Breast epithelium (tissue), 4 donors: ENCODE measurements around the gene ADH1C. TPM values are rescaled to one million over a fixed set of nuclear protein-coding genes. Genes with fewer than 3 reads are reported as not detected.
"Not testable (repeated sequence)": the region's sequence is repeated elsewhere in the genome, so short reads cannot be mapped to it uniquely, and the experiment has no call there.

Source experiments
- DNase-seq, 2 donors: peaks; one replicate each; pipeline ENCODE4 v3.0.0-alpha.2; 2019; ENCODE audit warnings: low spot score in 2 of 2
- H3K27ac ChIP-seq, 2 donors: fragments of 200-600 bp; sonication (generic) in 1 of 2; one replicate each; pipeline ENCODE4 v1.5.1; 2016 to 2019; ENCODE audit warnings: mild to moderate bottlenecking in 1 of 2
- H3K27me3 ChIP-seq, 2 donors: fragments of 200-600 bp; sonication (generic) in 1 of 2; one replicate each; pipeline versions ENCODE4 v1.5.1 to v1.6.0; 2017 to 2019; ENCODE audit warnings: control low read depth in 1 of 2, mild to moderate bottlenecking in 1 of 2
- H3K36me3 ChIP-seq: fragments of 200-600 bp; one replicate; pipeline ENCODE4 v1.5.1; 2019
- H3K4me1 ChIP-seq, 2 donors: fragments of 200-600 bp; sonication (generic); one replicate each; pipeline ENCODE4 v1.5.1; 2016 to 2019; ENCODE audit warnings: control low read depth in 1 of 2
- H3K4me3 ChIP-seq, 3 donors: fragments of 200-600 bp; sonication (generic); 1 replicate in 2 of 3; 2 replicates in 1 of 3; pipeline ENCODE4 v1.5.1; 2016 to 2019; ENCODE audit warnings: mild to moderate bottlenecking in 3 of 3, moderate library complexity in 2 of 3
- H3K9me3 ChIP-seq, 2 donors: fragments of 200-600 bp; sonication (generic) in 1 of 2; one replicate each; pipeline ENCODE4 v1.5.1; 2016 to 2019; ENCODE audit warnings: control low read depth in 1 of 2
- POLR2A ChIP-seq: fragments of 450-650 bp; IDR thresholded peaks from one replicate; pipeline ENCODE4 v1.6.1; 2016; ENCODE audit warnings: antibody characterized with exemption, mild to moderate bottlenecking, moderate library complexity
- POLR2AphosphoS5 ChIP-seq, 3 donors: sonication (generic); formaldehyde crosslinking; IDR thresholded peaks; one replicate each; pipeline ENCODE4 v1.6.1; 2017; ENCODE audit warnings: antibody characterized with exemption in 3 of 3
- intact Hi-C: fragments of 100-400 bp; cut with DNase I; formaldehyde crosslinking; loops from one replicate; pipeline ENCODE4 v1.15.1; 2023; ENCODE audit warnings: low total_unique reads
- total RNA-seq, 3 donors: library from RNA; depleted of rRNA; stranded (reverse); fragments of >200 nt; gene quantifications; one replicate each; pipeline ENCODE4 v1.1.0, GENCODE V29; 2016
- TF ChIP-seq, protein P1 (sequence below), 3 donors: fragments of 450-650 bp; IDR thresholded peaks; one replicate each; pipeline ENCODE4 v1.5.1; 2016 to 2017; ENCODE audit warnings: antibody characterized with exemption in 3 of 3, mild to moderate bottlenecking in 3 of 3, moderate library complexity in 3 of 3

Gene ADH1C
- total RNA-seq, 3 donors from 2014 or later, result 8.8 to 50.1 (median 31.8) TPM

DNA sequence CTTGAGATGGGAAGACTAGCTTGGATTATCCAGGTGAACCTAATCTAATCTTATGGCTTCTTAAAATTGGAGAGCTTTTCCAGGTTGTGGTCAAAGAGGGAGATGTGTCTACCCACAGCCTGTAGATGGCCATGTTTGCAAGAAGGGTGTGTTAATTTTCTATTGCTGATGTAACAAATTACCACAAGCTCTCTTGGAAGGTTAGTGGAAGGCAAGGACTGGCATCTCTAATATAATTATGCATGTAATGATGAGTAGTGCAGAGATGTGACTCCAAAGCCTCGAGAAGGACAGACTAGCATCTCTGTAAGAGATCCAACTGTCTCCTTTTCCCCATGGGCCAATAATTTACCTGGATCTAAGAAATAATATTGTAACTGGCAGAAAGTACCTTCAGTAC lies 28.2 kb downstream of the ADH1C start:
- TF ChIP-seq POLR2AphosphoS5 (IDR thresholded peaks at IDR 0.05) (no peak), POLR2A (no peak)
- TF ChIP-seq, protein P1, sequence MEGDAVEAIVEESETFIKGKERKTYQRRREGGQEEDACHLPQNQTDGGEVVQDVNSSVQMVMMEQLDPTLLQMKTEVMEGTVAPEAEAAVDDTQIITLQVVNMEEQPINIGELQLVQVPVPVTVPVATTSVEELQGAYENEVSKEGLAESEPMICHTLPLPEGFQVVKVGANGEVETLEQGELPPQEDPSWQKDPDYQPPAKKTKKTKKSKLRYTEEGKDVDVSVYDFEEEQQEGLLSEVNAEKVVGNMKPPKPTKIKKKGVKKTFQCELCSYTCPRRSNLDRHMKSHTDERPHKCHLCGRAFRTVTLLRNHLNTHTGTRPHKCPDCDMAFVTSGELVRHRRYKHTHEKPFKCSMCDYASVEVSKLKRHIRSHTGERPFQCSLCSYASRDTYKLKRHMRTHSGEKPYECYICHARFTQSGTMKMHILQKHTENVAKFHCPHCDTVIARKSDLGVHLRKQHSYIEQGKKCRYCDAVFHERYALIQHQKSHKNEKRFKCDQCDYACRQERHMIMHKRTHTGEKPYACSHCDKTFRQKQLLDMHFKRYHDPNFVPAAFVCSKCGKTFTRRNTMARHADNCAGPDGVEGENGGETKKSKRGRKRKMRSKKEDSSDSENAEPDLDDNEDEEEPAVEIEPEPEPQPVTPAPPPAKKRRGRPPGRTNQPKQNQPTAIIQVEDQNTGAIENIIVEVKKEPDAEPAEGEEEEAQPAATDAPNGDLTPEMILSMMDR (IDR thresholded peaks at IDR 0.05), result no peak
- H3K9me3 ChIP-seq, result no peaks in the 10 kb centered on the region
- no peaks in the 10 kb centered on the region for H3K36me3 ChIP-seq
- no peaks in the 10 kb centered on the region for H3K4me1 ChIP-seq
- no peak for DNase-seq
- no peak overlapping the region for H3K4me3 ChIP-seq
- intact Hi-C loops, result loop anchor here (5.0 kb wide), 1 partner anchor 483 kb away; no protein-coding TSS in a partner anchor
- H3K27ac ChIP-seq, result peak overlapping the region; percentile 63 to 84
- H3K27me3 ChIP-seq, result no peaks in the 10 kb centered on the region

DNA sequence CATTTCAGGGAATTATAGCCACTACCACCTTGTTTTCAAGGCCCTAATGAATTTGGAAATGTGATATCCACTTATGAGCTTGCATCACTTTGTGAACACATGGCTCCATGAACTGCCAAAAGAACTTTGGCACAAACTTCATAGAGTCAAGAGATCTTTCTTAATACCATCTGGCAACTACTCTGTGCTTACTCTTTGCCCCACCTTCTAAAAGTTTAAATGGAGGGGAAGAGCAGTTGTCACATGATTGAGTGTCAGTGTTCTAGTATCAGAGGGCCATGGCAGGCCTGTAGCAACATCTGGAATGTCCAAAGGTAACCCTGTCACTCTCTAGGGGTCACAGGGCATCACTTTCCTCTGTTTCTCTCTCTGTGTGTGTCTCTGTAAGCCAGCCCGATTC lies 28.8 kb downstream of the ADH1C start:
- Histone ChIP-seq H3K27me3 (no peaks in the 10 kb centered on the region), H3K36me3 (no peaks in the 10 kb centered on the region), H3K27ac (peak overlapping the region; percentile 63 to 84), H3K4me1 (no peaks in the 10 kb centered on the region), H3K4me3 (no peak overlapping the region), H3K9me3 (no peaks in the 10 kb centered on the region)
- intact Hi-C loops, result loop anchor here (5.0 kb wide), 1 partner anchor 484 kb away; no protein-coding TSS in a partner anchor
- DNase-seq, result no peak
- TF ChIP-seq POLR2AphosphoS5 (IDR thresholded peaks at IDR 0.05), result peak in 2 of 3 donors; percentile 72 to 90
- TF ChIP-seq, protein P1 (IDR thresholded peaks at IDR 0.05), result no peak

DNA sequence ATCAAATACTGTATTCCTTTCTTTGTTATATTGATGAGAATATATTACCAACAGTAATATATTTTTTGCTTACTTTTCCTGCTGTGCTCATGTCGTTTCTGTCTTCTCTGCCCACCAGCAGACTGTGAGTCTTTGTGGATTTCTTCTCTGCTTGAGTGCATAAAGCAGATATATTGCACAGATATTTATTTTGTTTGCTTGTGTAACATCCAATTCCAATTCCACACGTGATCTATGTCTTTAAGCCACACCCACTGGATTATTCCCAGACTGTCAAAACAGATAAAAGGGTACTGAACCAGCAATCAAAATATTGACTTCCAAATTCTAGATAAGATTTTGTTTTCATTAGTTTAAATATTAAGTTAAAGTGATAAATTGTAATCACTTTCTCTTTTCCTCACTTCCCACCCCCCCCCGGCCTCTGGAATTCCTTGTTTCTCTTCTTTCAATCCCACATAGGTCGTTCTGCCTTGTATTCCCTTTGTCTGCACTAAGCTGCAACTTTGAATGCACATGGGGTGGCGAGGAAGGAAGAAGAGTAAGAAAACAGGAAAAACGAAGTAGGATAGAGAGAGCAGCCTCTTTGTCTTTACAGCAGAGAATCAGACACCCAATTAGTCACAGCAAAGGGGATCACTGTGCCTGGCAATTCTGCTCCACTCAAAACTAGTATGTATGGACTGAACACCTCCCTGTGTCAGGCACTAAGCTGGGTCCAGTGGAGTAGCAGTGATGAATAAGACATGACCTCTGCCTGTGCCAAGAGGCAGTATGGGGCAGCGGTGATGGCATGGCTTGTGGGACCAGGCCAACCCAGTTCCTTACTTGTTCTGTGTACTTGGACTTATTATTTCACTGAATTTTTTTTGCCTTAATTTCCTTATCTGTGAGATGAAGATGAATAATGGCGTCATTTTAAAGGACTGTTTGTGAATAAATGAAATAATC lies 31.0 kb downstream of the ADH1C start, which contains the start of gene ADH1B:
Gene ADH1B (minus strand): TSS at position 161 of the 951 bp plus-strand sequence. CDS start 70 bp downstream, at position 91.
- H3K9me3 ChIP-seq, result no peaks in the 10 kb centered on the region
- peak within 1 kb of the TSS; percentile 23 to 52 (median 45) for H3K4me3 ChIP-seq
- intact Hi-C loops, result loop anchor here (5.0 kb wide), 1 partner anchor 486 kb away; no protein-coding TSS in a partner anchor
- H3K4me1 ChIP-seq, result no peaks in the 10 kb centered on the region
- no peaks in the 10 kb centered on the region for H3K27me3 ChIP-seq
- no peaks in the 10 kb centered on the region for H3K36me3 ChIP-seq
- TF ChIP-seq, protein P1 (IDR thresholded peaks at IDR 0.05), result no peak
- TF ChIP-seq POLR2A (peak; percentile 6), POLR2AphosphoS5 (IDR thresholded peaks at IDR 0.05) (peak in 1 of 3 donors; percentile 35)
- no peak for DNase-seq
- peak within 1 kb of the TSS; percentile 63 to 84 for H3K27ac ChIP-seq

DNA sequence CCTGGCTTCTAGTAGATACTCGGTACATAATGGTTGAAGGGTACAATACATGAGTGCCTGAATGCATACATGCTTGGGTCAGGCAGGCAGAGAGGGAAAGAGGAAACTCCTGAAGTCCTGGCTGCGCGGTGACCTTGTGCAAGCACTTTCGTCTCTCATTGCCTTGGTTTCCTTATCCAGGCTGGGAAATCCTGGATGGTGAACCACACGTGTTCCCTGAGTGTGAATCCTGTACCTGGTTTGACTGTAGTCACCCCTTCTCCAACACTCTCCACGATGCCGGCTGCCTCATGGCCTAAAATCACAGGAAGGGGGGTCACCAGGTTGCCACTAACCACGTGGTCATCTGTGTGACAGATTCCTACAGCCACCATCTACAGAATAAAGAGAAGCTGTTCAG lies 34.7 kb downstream of the ADH1C start:
- H3K27ac ChIP-seq, result peak overlapping the region in 1 of 2 donors; percentile 78
- H3K27me3 ChIP-seq, intact Hi-C loops, H3K36me3 ChIP-seq, H3K4me1 ChIP-seq, DNase-seq, H3K9me3 ChIP-seq: not testable (repeated sequence)
- H3K4me3 ChIP-seq, result peak overlapping the region in 2 of 3 donors; percentile 40 to 45

DNA sequence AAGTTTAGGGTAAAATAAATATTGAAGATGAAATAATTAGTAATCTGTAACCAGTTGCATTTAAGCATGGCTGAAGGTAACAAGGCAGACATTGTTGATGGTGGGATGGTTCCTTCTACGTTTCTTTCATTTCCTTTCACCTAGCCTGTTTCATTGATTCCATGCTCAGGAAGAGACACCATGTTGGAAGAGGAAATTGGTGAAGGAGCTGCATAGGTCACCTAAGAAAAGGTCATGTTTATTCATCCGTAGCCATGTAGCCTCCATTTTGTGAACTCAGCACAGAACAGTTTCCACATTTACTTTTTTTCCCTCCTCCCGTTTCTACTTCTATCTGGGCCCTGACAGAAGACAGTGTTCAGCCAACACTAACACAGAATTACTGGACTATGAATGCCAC lies 35.2 kb downstream of the ADH1C start:
- Histone ChIP-seq H3K4me3 (peak overlapping the region in 2 of 3 donors; percentile 40 to 45), H3K9me3 (no peaks in the 10 kb centered on the region), H3K36me3 (no peaks in the 10 kb centered on the region), H3K27me3 (no peaks in the 10 kb centered on the region), H3K27ac (peak overlapping the region in 1 of 2 donors; percentile 78), H3K4me1 (no peaks in the 10 kb centered on the region)
- TF ChIP-seq, protein P1 (IDR thresholded peaks at IDR 0.05), result no peak
- TF ChIP-seq POLR2AphosphoS5 (IDR thresholded peaks at IDR 0.05), result no peak
- TF ChIP-seq POLR2A, result no peak
- no peak for DNase-seq
- intact Hi-C loops, result no loop called here
